IPS-NIHi7 (cell line): ENCODE results near the gene MAP1LC3C.
"Not testable (repeated sequence)": the region's sequence is repeated elsewhere in the genome, so short reads cannot be mapped to it uniquely, and the experiment has no call there.

Experiments used
- DNase-seq: peaks from one replicate; pipeline ENCODE4 v3.0.0; 2012; ENCODE audit warnings: mixed read lengths; ENCODE audit errors: extremely low spot score

Gene MAP1LC3C

DNA sequence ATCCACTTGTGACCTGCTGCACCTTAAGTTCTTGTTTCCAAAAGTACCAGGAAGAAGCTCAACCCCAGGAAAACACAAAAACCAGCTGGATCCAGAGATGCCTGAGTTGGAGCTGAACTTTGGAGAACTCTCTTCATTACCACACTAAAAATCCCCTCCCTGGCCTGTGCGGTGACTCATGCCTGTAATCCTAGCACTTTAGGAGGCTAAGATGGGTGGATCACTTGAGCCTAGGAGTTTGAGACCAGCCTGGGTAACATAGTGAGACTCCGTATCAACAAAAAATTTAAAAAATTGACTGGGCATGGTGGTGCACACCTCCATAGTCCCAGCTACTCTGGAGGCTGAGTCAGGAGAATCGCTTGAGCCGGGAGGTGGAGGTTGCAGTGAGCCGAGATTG is 6.2 kb downstream of the MAP1LC3C start:
- DNase-seq = no peak

DNA sequence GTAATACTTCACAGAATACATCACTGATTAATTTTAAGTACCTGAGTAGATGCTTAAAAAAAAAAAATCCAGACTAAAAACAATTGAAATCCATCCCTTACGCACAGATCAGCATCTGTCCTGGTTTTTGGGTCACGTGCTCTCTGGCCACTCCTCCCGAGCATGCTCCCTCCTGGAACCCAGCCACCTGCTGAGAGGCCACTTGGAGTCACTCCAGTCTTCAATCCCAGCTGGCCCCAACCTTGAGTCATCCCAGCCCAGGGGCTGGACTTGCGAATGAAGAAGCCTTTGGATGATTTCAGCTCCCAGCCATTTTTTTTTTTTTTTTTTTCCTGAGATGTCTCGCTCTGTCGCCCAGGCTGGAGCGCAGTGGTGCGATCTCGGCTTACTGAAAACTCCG is 8.9 kb downstream of the MAP1LC3C start:
- DNase-seq = peak; percentile 45

DNA sequence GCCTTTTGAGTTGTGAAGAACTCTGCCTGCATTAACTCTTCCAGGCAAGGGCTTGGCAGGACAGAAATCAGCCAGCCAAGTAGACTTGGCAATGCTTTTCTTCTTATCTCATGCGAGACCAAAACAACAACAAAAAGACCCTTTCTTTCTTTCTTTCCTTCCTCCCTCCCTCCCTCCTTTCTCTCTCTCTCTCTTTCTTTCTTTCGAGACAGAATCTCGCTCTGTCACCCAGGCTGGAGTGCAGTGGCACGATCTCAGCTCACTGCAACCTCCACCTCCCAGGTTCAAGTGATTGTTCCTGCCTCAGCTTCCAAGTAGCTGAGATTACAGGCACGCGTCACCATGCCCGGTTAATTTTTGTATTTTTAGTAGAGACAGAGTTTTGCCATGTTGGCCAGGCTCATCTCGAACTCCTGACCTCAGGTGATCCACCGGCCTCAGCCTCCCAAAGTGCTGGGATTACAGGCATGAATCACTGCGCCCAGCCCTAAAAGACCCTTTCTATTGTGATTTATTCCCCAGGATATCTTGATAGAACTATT is 10.4 kb downstream of the MAP1LC3C start:
- not testable (repeated sequence) for DNase-seq

DNA sequence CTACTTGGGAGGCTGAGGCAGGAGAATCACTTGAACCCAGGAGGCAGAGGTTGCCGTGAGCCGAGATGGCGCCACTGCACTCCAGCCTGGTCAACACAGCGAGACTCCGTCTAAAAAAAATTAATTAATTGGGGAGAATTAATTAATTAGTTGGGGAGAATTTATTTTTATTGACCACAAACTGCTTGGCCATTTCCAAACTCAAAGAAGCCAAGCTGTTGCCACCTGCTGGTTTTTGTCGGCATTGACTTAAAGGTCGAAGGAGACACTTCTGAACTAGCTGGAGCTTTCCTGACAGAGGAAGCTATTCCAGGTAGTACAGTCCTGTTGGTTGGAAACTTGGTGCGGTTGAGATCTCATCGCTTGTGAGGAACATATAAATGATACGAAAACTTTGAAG is 13.1 kb downstream of the MAP1LC3C start:
- peak; percentile 67 for DNase-seq

DNA sequence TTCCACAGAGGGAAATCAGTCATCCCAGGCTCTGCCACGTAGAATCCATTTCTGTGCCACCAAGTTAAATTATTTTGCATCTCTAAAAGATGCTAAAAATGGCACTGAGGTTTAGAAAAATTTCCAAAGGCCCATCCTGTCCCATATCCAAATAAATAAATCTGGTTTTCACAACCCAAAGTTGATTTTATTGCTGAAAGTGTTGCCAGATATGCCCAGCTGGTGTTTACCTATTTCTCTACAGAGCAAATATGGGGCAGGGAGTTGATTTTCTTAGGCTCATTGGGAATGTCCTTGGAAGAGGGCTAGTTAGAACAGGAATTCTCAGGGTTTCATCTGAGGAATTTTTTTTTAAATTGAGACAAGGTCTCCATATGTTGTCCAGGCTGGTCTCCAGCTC is 19.0 kb downstream of the MAP1LC3C start:
- DNase-seq = no peak

DNA sequence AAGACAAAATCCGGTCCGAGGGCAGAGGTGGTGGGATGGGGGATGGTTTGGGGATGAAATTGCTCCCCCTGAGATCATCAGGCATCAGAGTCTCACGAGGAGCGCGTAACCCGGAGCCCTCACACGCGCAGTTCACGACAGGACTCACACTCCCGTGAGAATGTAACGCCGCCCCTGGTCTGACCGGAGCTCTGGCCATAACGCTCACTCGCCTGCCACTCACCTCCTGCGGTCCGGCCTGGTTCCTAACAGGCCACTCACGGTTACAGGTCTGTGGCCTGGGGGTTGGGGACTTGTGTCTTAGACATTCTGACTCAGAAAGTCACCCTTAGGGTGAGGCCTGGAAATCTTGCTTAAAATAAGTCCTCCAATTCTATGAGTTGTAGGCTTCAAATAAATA is 19.8 kb downstream of the MAP1LC3C start:
- DNase-seq = no peak

DNA sequence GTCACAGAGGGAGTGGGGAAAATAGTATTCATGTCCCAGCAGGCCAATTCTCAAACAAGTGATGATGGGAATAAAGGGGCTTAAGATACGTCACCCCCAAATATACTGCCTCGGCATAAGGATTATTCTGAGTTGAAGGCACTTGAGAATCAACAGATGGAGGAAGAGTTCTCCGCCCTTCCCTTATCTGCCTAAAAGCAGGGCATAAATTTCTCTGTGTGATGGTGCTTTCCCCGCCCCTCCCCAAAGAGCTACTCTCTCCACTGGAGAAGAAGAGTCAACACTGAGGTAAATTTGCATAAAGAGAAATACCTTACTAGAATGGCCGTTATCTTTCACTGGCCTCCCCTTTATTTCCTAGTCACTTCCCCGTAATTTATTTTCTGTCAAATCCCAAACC is 22.7 kb downstream of the MAP1LC3C start:
- no peak for DNase-seq

DNA sequence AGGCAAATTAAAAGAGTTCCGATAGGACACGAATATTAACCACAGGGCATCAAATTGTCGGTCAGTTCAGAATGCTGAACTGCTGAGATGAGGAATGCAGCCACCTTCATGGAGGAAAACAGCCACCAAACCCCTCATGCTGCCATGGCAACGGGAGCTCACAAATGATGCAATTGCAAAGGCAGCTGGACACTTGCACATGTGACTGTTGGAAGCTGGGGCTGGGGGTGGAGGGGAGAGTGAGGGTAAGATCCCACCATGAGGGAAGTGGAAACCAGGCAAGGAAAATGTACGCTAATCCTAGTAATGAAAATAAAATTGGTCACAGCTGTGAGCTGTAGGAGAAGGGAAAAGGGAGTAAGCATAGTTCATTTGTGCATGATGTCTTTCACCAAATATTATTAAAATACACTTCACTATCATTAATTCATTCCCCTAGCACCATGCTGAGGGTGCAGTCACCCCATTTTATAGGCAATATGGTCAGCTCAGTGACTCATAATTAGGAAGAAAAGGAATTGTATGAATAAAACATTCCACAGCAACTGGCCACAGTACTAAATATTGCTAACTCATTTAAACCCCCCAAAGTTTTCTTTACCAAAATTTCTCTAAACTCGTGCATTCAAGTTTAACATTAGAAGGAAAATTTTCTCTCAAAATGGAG is 26.1 kb downstream of the MAP1LC3C start:
- peak; percentile 28 for DNase-seq

DNA sequence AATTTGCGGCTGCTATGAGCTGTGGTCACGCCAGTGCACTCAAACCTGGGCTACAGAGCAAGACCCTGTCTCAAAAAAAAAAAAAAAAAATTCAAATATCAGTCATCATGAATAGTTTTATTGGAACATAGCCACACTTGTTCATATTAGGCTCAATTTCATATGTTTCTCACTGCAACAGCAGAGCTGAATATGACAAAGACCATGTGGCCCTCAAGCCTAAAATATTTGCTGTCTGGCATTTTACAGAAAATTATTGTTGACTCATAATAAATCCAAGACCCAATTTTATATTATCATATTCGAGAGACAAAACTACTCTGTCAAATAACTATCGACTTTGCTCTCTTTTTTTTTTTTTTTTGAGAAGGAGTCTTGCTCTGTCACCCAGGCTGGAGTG is 30.3 kb downstream of the MAP1LC3C start:
- no peak for DNase-seq

DNA sequence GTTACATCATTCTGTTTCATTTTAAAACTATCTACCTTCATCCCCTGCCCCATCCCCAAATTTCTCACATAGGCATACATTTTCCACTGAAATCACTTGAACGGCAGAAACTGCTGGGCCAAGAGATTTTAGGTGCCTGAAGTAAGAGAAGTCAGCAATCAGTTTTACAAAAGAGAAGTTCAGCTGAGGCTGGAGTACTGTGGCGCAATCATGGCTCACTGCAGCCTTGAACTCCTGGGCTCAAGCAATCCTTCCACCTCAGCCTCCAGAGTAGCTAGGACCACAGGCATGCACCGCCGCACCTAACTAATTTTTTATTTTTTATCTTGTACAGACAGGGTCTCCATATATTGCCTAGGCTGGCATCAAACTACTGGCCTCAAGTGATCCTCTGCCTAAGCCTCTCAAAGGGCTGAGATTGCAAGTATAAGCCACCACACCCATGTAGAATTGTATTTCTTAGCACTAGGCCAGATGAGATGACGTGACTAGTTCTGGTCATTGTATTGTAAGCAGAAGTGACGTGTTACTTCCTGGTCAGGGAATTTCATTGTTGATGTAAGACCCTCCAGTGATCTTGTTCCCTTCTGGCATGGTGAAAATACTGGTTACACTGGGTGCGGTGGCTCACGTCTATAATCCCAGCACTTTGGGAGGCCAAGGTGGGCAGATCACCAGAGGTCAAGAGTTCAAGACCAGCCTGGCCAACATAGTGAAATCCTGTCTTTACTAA is 34.2 kb downstream of the MAP1LC3C start:
- no peak for DNase-seq

DNA sequence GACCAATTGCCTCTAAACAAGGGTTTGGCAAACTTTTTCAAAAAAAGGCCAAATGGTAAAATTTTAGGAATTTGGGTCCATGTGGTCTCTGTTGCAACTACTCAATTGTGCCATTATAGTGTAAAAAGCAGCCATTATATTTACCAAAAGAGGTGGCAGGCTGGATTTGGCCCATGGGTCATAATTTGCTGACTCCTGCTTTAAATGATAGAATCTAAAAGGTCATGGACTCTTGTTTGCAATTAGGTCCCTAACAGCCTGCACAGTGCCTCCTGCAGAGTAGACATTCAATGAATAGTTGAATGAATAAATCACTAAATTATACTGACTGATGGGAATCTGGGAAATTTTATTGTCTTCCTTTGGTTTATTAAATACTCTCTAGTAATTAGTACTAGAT is 35.2 kb downstream of the MAP1LC3C start:
- DNase-seq = no peak

DNA sequence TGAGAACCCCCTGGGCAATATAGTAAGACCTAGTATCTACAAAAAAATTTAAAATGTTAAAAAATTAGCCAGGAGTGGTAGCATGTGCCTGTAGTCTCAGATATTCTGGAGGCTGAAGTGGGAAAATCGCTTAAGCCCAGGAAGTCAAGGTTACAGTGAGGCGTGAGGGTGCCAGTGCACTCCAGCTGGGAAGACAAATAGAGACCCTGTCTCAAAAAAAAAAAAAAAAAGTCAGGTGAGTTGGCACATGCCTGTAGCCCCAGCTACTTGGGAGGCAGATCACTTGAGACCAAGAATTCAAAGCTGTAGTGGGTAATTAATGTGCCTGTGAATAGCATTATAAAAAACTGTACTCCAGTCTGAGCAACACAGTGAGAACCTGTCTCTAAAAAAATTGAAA is 36.7 kb downstream of the MAP1LC3C start:
- DNase-seq = no peak

DNA sequence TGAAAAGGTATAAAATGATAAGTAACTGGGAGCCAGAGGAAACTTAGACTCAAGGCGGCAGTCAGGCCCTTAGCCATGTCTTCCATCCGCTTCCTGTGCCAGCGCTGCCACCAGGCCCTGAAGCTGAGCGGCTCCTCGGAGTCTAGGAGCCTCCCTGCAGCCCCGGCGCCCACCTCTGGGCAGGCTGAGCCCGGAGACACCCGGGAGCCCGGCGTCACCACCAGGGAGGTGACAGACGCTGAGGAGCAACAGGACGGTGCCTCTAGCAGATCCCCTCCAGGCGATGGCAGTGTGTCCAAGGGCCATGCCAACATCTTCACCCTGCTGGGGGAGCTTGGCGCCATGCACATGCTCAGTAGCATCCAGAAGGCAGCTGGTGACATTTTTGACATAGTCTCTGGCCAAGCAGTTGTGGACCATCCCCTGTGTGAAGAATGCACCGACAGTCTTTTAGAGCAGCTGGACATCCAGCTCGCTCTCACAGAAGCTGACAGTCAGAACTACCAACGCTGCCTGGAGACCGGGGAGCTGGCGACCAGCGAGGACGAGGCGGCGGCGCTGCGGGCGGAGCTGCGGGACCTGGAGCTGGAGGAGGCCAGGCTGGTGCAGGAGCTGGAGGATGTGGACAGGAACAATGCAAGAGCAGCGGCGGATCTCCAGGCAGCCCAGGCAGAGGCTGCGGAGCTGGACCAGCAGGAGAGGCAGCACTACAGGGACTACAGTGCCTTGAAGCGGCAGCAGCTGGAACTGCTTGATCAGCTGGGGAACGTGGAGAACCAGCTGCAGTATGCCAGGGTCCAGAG is 41.0 kb downstream of the MAP1LC3C start, which contains the start of gene BECN2:
TSS of gene BECN2 (plus strand) at position 76 of the 803 bp plus-strand sequence. CDS start at position 76, 0 bp downstream.
- DNase-seq = no peak

DNA sequence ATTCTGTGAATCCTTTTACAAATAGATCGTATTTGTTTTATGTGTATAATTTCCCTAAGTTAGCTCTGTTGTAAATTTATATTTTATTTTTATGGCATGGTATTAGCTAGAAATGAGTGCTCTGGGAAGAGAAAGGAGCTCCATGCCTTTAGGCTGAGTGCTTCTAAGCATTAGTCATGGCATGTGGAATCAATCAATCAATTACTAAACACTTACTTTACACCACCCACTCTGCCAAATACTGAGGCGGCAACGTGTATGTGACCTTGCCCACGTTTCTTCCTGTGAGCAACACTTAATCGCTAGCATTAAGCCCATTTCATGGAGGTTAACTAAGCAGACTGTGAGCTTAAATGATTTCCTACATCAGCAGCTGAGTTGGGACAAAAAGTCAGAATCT is 48.5 kb downstream of the MAP1LC3C start:
- DNase-seq = no peak

DNA sequence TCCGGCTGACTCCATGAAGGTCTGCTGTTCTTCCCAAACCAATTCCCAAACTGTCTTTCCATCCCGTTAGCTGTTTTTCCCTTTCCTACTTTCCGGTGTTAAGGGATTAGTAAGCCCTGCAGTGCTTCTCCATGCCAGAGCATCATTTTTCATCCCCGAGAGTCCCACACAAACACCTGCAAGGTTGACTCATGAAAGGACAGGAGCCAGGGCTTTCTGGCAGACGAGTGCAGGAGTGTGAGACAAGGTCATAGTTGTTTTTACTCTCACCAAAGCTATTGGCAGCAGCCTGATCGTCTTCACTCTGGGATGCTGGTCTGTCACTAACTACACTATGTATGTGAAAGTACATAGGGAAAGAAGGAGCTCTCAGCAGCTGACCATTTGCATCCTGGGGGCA is 51.5 kb downstream of the MAP1LC3C start:
- no peak for DNase-seq
